Gastrocnemius medialis (tissue), 4 donors: ENCODE data around the gene RERE.

Experiments used
- CTCF ChIP-seq, 5 experiments: fragments of 450-650 bp in 3 of 5; fragments of 200-600 bp in 2 of 5; sonication (generic) in 2 of 5; IDR thresholded peaks in 4 of 5; conservative IDR thresholded peaks in 1 of 5; 1 replicate in 4 of 5; 2 replicates in 1 of 5; pipeline ENCODE4 v1.5.1; 2016 to 2019; ENCODE audit warnings: antibody characterized with exemption in 5 of 5, mild to moderate bottlenecking in 3 of 5, moderate library complexity in 3 of 5
- POLR2A ChIP-seq, 2 donors: fragments of 450-650 bp; IDR thresholded peaks; one replicate each; pipeline ENCODE4 v1.6.1; 2017; ENCODE audit warnings: antibody characterized with exemption in 2 of 2, mild to moderate bottlenecking in 2 of 2, moderate library complexity in 2 of 2

- TF ChIP-seq CTCF (IDR thresholded peaks at IDR 0.05 in 4 of 5, conservative IDR thresholded peaks at IDR 0.05 in 1 of 5) (no peak), POLR2A (IDR thresholded peaks at IDR 0.05) (no peak)
These were observed 419.9 kb downstream of the RERE start for GRCh38 chr1:8397511-8397910.
